Hematopoietic multipotent progenitor cell treated with erythropoietin and hydrocortisone succinate and interleukin-3 and kit ligand, for 8 days (in vitro differentiated cells): ENCODE data around the gene AUTS2.

ENCODE experiments used
- DNase-seq: peaks from one replicate; pipeline ENCODE4 v3.0.0-alpha.2; 2015

AUTS2 gene

DNA sequence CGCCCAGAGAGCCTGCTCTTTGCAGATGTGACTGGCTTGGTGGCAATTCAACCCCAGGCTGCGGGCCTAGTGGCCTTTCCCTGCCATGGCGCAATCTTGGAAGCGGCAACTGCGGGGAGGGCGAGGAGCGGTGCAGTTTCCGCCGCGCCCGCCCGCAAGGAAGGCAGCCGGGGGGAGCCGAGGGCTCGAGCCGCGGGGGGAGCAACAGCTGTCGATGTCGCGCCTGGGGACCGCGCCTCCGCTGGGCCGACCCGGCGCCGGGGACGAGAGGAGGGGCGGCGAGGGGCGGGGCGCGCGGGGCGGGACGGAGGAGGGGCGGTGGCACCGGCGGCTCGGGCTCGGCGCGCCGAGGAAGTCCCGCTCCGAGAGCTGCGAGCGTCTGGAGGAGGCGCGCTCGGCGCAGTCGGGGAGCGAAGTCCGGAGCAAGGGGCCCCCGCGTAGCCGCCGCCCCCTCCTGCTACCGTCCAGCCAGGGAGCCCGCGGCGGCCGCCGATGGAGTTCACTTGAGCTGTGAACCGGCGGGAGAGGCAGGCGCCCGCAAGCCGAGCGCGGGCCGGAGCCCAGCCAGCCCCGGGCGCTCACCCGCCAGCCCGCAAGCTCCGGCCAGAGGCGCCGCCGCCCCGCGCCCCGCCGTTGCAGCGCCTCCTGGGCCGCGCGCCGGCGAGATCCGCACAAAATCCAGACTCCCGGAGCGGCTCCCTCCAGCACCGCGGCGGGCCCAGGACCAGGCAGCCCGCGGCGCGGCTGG, 1095.6 kb downstream of the AUTS2 start:
- DNase-seq: peak; percentile 6

DNA sequence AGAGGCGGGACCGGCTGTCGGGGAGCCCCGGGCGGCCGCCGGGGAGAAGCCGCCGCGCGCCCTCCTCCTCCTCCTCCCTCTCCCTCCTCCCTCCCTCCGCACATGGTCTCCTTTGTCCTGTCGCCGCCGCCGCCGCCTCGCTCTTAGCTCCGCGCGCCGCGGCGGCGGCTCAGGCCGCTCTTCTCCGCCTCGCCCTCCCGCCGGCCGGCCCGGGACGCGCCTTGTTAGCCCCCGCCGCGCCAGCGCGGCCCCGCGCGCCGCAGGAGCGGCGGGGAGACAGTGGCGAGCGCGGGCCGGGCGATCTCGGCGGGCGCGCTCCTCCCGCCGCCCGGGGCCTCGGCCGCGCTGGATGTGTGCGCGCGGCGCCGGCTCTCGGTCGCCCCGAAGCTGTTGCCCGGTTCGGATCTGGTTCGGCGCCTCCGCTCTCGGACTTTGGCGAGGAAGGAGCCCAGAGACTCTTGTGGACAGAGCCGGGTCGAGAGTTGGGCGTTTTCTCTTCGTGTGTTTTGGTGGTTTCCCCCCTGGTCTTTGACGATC, 1096.2 kb downstream of the AUTS2 start:
- peak; percentile 10 for DNase-seq

DNA sequence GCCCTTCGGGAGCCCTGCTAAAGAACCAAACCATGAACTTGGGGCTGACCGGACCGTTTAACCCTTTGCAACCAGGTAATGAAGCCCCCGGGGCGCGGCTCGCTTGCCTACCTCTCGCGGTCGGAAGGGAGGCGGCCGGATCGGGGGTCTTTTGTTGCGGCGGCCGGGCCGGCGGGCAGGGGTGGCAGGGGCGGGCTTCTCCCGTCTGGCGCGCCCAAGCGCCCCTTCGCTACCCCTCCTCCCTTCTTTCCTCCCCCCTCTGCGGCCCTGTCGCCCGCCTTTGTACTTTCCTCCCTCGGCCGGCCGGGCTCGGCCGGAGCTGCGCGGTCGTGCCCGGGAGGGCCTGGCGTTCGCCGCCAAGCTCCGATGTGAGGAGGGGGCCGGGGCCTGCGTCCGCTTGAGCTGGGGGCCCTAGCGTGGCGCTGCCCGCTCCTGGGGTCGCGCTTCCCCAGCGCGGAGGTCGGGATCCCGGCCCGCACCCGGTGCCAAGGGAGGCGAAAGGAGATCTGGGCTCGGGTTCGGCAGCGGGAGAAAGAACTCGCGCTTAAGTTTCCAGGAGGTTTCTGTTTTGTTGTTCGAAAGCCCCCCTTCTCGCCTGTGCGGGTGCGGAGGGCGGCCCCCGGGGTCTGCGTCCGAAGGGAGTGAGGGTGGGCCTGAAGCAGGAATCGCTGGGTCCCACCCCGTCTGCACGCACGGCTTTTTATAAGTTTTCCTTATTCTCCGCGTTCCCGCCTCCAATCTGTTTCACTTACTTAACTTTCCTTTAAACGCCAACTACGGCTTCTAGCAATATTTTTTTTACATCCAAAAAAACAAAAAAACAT, 1096.9 kb downstream of the AUTS2 start:
- DNase-seq: no peak

DNA sequence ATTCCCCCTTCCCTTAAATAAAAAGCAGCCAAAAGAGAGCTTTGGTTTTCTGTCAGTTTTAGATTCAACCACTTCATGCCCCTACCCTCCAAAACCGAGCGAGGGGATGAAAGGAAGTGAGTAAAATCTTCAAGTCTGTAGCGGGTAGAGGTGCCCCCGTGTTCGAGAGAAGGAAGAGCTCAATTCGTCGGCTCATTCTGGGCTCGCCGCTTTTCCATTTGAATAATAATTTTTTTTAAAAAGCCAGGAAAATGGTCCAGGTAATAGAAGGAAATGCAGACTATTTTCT, 1097.5 kb downstream of the AUTS2 start:
- no peak for DNase-seq

DNA sequence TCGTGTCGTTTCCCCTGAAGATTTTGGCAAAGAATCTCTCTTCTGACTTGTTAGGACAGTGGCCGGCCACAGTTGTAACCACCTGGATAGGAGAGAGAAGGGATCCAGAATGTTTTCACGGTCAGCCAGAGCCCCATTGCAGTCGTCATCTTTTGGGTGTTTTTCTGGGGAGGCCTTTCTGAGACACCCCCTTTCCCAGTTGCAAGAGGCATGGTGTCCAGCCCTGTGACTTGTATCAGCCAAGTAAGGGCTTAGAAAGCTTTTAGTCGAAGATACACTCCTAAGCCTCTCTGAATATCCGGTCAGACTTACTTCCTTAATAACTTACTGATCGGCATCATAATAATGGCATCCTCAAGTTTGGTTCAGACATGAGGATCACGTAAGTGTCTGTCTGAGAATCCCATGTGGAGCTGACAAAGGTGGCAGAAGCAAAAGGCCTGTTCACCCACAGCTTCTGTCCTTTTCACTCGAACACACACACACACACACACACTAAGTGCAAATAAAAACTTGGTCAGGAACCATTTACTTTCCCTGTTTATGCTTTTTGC, 1098.0 kb downstream of the AUTS2 start:
- no peak for DNase-seq

DNA sequence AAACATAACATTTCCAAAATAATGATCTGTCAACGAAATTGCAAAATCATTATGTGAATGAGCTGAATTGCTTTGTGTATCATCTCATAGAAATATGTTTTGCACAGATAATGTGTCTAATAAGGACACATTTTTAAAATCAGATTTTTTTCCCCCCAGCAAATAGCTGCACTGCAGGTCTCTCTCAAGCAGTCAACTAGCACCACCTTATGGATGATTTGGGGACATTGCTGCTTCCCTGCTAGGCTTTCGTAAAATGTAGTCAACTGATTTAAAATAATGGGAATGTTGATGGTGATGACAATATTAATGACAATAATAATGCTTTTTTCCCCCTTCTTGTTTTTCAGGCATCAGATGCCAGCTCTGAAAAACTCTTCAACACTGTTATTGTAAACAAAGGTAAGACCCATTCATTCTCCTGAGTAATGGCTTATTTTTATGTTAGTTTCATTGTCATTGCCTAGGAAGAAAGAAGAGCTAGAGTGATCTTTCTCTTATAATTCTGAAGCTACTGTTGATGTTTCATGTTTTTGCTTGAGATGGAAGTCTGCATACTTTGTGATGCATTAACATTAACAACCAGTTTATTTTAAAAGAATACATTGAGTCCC, 1100.1 kb downstream of the AUTS2 start:
- DNase-seq: peak; percentile 62

DNA sequence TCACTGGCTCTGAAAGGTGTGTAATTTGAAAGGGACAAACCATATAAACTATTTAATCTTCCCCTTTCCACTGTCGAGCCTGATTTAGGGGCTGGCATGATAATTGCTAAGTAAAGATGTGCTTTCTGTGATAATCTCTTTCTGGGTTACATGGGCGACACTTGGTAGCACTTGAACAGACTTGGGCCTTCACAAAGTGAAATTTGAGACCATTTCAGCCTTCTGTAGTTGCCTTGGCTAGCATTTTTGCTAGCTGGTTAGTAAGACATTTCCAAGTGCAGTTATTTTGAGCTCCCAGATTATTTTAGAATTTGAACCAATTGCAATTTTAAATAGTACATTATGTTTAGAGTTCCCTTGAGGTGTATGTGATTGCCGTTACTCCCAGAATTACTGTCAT, 1101.0 kb downstream of the AUTS2 start:
- DNase-seq: no peak

DNA sequence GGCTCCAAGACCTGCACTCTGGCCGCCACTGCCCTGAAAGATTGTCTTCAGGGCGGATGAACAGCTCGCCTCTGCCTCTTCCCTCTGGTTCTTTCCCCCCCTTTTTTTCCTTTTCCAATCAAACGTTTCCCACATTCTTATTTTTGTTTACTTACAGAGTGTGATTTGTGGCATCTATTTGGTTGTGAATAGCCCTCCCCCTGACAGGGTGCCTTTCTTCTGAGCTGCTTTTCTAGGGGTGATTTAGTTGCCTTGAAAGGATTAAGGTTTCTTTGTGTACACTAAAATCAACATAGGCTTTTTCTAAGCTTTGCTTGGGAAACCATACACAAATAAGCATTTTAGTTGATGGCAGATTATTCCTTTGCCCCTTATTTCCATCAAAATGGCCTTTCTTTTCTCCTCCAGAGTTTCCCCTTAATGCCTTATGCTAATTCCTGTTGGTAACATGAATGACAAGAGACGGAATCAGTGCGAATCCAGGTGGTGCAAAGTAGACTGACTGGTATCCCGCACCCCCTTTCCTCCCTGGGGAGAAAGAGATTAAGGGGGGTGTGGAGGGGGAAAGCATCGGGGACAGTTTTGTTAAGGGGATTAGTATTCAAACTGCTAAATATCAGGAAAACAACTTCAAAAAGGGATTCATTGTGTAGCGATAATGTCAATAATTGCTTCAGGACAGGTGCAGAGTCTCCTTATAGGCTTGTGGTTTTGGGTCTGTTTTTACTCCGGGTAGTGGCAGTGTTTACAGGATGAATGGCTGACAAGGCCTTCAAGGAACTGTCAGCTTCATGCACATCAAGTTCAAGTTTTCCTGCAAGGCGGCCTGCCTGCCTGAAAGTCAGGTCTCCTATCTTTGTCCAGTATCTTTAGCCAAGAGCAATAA, 1102.0 kb downstream of the AUTS2 start:
- no peak for DNase-seq

DNA sequence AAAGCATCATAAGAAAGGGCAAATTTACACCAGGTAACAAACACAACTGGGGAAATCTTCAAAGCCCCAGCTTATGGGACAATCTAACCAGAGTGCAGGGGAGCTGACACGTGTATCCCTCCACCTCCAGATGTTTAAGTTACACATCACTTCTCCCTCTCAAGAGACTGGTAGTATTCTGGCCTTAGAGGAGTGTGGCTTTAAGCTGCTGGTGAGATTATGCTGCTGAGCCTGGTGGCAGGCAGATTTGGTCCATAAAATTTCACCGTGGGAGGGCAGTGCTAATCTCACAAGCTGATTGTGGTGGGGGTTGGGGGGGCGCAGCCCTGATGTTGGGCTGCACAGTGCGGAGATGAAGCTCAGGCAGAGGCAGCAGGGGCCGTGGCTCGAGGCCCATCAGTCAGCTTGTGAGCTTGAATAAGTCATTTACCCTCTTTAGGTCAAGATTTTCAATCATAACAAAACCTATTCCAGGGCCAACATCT, 1102.7 kb downstream of the AUTS2 start:
- no peak for DNase-seq

DNA sequence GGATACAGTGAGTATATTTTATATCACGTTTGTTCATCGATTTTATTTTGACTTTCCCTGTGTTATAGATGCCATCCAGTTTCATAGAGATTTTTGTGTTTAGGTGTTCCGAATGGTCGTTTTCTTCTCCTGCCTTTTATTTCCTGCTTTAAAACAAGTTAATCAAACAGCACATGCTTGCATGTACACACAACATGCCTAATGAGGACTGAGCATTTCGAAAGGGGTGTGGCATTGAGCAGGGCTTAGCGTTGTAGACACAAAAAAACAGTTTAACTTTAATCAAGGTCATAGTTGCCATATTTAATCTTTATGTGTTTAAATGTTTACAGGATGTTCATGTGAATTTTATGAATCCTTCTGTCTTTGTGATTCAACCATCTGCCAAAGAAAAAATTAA, 1103.2 kb downstream of the AUTS2 start:
- DNase-seq: no peak

DNA sequence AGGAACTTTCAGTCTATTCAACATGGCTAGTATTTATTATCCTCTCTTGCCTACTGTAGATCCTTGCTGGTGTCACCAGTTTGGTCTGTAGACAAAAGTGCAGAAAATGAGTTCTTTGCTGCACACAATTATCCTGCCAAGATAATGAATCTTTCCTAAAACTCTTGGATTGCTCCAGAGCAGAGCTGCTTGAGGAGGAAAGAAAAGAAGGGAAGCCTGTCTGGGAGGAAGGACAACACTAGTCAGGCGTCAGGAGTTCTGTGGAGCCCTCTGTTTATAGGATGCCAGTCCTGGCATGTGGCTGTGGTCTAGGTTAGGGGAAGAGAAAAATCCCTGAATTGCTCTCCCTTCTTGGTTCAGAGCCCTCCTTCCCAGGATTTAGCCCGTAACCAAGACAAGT, 1103.7 kb downstream of the AUTS2 start:
- DNase-seq: no peak

DNA sequence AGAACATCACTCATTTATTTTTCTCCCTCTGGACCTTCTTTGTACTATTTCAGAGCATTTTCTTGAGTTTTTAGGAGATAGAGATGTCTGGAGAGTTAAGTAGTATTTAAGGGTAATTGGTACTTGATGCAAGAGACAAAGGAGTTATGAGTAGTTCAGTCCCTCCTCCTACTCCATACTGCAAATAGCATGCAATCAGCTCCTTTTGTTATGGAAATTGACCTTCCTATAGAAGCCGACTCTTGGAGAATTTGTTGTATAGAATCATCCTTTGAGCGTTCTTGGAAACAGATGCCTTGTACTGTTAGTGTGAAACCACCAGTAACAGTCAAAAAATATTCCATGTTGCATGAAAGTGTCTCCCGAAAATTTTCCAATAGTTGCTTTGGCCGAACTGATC, 1105.5 kb downstream of the AUTS2 start:
- no peak for DNase-seq

DNA sequence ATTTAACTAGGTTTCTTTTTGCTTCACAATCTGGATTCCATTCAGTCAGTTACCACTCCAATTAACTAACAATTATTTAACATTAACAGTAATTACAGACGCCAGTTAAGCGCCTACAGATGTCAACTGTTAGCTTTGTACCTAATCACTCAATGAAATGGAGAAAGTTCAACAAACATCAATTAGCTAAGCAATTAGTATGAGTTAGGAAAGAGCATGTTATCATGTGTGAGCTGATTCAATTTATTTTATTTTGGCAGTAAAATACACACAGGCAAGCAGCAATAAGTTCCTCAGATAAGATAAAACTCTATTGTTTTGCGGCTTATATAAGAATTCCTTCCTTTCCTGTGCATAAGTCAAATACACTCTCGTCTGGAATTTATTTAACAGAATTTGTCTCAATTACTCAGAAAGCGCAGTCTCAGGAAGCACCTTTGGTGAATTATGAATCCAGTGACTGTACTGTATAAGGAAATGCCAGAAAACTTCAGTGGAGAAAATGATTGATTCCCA, 1106.6 kb downstream of the AUTS2 start:
- DNase-seq: no peak

DNA sequence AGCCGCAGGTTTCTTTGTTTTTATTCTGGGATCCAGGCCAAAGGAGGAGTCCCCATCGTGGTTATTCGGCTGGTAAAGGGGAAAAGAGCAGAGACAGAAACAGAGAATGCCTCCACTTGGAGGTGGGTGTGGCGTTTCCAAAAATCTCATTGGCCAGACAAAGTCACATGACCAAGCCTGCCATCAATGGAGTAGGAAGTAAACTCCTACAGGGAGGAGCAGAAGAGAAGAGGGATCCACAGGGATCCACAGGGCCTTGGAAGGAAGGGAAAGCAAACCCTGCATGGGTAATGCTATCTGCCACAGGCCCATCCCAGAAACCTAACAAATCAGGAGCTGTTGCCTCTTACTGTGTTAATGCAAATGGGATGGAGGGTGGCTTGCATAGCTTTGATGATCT, 1107.9 kb downstream of the AUTS2 start:
- no peak for DNase-seq

DNA sequence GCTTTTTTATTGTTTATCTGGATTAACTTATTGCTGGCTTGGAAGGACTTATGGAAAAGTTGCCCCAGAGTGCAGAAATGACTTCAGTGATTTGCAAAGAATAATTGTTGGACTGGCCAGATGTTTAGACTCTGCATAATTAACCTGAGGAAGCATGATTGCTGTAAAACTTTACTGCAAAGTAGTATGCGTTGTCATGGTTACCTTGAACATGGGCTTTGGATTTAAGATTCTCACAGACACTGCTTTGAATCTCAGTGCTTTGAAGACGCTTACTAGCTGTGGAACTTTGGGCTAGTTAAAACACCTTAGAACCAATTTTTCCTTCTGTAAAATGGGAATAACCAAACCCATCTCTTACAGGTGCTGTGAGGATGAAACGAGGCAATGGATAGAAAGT, 1108.4 kb downstream of the AUTS2 start:
- no peak for DNase-seq

DNA sequence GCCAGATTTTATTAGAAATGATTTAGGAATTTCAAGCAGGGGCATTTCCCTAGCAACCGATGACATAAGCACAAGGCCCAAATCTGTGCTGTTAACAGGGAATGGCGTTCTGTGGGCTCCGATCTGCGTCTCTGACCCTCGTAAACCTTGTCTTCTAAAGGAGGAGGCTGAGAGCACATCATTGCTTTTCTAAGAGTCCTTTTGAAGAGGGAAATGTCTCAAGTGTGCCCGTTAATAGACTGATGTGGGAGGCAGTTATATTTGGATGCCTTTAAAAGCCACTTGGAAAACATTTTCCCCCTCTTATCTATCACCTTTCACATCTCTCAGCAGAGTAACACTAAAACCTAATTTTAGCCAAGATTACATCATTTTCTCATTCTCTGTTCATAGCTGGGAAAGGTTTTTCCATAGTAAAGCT, 1109.6 kb downstream of the AUTS2 start:
- DNase-seq: no peak

DNA sequence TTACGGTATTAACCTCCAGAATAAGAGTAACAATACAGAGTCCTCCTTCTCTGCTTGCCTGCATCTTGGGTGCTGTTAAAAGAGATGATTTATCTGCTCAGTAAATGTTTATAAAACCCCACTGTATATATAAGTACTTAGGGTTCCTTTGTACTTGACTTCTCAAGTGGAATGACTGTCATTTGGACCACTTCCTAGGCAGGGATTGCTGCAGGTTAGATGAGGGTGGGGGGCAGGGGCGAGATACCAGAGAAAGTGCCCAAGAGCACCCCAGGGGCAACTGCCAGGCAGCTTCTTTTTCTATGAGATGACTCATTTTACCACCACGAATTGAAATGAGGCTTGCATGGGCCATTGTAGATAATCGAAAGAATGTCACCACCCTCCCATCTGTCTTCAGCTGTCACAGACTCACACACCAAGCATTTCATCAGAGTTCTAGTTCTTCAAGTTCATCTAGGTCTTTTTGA, 1111.8 kb downstream of the AUTS2 start:
- no peak for DNase-seq

DNA sequence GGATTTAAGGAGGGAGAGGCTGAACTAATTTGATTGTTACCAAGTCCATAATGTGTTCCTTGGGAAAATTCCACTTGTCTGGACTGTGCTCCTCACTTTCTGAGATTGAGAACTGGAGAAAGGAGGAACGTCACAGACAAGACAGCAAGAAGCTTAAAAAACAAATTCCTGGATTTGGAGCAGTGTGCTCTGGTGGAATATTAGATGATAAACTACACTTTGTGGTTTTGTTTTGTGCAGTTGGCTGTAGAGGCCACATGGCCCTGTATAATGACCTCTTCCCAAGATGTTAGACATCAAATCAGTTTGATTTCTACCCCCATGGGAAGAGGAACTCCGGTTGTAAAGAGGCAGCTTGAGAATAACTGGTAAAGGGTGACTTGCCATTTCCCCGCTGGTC, 1112.4 kb downstream of the AUTS2 start:
- no peak for DNase-seq

DNA sequence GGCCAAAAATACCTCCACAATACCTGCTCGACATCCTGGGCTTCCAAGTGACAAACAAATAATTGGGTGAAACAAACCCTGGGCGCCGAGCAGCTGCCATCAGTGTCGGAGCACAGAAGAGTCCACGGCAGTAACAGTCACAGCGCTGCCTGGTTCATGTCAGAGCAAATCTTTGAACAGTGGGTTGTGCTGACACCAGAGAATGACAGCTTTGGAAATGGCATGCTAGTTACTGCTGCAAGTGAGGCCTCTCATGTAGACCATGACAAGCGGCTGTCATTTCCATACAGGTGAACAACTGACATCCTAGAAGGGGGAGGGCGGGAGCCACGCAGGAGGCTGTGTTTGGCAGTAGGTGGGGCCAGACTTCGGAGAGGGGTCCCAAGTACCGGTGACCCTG, 1113.2 kb downstream of the AUTS2 start:
- DNase-seq: no peak

DNA sequence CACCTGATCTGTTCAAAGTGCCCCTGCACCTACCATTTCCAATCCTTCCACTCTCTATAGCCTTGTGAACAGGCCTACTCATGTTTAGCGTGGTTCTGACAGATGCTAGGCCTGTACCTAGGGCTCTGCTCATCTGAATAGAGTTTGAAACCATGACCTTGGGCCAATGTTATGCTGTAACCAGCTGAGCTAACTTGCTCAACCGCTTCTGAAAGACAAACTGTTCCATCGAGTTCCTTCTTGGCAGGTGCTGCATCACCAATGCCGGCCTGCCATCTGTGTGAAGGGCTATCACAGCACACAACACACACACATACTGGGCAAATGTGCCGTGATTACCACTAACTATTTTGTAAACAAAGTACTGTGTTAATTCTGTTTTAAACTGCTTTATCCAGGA, 1114.7 kb downstream of the AUTS2 start:
- no peak for DNase-seq

DNA sequence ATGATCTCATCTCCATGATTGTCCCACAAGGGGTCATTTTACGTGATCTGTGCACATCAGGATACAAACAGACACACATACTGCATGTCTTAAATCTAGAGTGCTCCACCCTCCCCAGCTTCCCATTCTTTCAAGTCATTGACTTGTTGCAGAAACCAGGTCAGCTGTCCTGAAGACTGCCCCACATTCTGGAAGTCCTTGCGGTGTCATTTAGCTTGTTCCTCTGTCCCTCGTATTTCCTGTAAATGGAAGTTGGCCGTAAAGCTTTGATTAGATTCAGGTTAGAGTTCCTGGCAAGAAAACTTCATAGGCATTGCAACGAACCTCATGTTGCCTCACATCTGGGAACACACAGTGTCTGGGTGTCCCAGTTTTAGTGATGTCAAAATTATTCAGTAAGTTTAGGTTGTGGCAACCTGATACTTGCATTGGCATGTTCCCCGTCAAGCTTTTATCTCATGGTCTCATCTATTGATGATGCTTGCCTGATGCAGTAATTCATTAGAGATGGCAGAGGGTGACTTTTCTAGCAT, 1116.3 kb downstream of the AUTS2 start:
- DNase-seq: no peak
